GM21529 (cell line): ENCODE measurements around the gene LEMD1.

ENCODE experiments used
- ATAC-seq: cut with Tn5 transposase; IDR thresholded peaks from one replicate; pipeline ENCODE4 v1.9.1; 2021; ENCODE audit not compliant: unreplicated experiment

LEMD1 gene, protein sequence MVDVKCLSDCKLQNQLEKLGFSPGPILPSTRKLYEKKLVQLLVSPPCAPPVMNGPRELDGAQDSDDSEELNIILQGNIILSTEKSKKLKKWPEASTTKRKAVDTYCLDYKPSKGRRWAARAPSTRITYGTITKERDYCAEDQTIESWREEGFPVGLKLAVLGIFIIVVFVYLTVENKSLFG

DNA sequence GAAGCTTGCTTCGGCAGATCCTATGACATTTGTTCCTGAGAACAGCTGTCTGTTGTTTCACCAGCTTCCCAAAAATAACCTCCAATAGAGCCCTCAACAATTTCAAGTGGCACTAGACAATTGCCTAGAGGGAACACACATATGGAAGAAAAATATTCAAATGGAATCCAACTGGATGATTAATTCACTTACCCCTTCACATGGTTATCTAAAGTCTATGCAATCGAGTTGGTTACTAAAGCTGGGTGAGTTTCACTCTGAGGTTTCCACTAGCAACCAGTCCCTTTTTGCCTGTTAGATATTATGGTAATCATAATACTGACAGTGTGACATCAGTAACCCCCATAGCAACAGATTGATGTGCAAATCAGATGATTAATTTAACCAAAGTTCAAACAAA is at the start of gene LEMD1:
TSS of gene LEMD1 (minus strand) at position 259 of the 400 bp plus-strand sequence. CDS start 1,520 bp downstream, outside the sequence.
- no peak for ATAC-seq

DNA sequence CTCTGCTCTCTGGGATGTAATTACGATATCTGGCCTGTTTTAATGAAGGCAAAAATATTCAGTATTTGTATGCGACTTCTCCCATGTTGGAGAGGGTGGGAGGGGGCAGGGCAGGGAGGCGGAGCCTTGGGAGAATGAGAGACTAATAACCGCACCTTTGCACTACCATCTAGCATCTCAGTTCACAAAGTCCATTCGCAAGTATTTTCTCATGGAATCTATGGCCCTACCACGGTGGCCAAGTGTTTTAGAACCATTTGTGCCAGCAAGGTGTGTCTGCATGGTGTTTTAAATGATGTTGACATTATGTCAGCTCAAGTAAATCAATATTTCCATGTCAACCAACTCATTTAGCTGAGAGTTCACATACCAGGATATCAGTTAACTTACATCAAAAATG is 48.3 kb upstream of the LEMD1 start:
- ATAC-seq = no peak

DNA sequence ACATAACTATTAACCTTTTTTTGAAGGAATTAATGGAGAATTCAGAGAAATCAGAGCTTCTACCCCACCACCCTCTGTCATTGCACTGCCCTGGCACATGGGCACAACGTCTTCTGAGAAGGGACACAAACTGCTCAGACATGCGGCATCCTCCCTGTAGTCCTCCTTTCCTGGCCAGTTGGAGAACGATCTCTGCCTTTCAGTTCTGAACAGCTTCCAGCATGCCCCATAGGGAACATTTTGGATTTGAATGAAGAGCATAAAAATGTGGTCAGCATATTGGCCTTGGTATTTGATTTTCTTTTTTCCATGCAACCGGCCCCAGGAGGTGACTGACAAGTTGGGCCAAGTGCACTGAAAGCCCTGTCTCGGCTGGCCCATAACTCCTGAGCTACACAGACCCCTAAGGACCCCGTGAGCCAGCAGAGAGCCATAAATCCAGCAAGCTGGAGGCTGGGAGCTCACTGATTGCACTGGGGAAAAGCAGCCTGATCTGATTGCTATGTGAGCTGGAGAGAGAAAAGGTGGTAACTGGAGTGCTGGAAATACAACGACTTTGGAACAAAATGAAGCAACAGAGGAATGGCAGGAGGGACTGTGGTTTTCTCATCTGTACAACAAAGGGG is 44.9 kb upstream of the LEMD1 start:
- no peak for ATAC-seq

DNA sequence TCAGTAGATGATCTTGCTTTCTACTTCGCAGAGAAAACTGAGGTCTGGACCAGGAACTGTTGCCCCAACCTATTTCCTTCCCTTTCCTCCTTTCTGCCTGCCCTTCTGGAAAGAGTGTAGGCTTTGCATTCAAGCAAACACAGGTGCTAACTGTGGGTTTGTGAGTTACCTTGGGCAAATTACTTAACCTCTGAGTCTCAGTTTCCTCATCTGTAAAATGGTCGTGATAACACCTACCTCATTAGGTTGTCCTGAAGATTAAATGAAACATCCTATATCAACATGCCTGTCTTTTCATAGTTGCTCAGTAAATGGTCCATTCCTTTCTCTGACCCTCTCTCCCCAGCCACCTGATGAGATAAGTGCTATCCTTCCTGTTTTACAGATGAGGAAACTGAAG is 43.5 kb upstream of the LEMD1 start:
- ATAC-seq = no peak

DNA sequence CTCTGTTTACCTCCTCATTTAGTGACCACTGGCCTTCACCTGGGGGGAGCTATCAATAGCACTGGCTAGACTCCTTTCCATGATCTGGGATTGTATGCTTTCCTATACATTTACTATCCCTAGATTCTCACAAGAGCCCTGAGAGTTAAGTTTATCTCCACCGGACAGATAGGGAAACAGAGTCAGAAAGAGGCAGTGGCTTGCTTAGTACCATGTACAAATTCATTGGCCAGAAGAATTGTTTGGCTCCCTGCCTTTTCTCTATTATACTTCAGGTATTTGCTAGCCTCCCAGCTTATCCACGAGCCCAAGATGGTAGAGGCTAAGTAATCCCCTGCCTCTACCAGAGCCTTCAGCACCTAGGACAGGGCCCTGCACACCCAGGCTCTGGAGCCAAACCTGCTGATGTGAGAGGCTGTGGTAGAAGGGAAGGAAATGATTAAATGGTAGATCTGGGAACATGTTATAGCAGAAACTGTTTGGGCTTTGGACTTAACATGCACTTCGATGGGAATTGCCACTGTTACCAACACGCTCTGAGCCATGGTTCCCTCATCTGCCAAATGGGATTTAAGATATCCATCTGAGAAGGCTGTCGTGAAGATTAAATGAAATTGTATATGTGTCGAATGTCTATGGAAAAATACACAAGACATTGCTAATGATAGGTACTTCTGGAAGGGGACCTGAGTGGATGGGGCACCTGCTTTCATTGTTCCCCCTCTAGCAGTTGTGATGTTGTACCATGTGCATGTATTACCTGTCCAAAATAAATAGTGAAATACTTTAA is 37.1 kb upstream of the LEMD1 start:
- ATAC-seq = no peak

DNA sequence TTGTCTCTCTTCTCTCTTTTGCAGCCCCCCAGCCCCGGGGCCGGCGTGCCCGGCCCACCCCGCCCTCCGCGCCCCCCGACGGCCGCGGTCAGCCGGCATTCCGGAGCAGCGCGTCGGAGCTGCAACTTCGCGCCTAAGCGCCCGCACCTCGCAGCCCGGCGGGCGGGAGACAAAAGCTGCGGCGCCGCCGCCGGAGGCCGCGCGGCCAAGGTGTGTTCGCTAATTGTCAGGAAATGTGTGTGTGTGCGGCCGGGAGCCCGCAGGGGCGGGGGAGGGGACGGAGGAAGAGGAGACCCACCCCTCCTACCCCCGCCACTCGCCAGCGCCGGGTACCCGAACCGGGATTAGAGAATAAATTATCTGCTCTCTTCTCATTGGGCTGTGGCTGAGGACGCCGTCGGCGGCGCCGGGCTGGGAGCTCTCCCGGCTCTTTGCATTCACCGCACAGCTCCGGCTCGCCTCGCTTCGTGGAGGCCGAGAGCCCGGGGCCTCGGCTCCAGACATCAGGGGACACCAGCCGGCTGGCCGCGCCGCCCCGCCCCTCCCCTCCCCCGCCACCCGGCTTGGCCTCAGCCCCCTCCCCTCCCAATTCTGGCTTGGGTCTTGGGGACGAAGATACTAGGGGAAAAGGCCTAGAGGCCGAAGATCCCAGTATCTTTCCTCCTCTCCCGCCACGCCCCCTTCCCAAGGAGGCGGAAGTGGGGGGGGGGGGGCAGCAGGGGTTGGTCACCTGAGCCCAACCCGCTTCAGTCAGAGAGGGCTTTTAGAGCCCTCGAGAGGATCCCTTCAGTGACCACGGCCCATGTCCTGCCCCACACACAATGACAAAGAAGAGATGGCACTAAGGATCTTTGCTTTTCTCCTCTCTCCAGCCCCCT is 35.3 kb upstream of the LEMD1 start:
- no peak for ATAC-seq

DNA sequence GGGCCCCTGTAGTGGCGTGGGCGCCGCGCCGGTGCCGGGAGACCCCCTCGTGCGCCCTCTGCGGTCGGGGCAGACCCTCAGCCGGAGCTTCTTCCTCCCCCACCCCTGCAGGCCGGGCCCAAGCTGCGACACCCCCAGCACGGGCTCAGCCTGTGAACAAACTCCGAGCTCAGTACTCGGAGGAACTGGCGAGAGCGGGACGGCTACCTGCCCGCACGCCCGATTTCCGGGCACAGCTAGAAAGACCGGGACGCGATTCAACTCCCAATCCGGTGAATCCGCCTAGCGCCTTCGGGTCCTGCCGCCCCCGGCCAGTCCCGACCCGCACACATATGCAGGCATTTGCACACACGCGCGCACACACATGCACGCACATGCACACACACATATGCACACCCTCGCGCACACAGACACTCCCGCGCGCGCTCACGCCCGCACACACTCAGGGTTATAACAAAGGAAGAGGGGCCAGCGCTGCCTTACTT is 34.6 kb upstream of the LEMD1 start:
- ATAC-seq = no peak

DNA sequence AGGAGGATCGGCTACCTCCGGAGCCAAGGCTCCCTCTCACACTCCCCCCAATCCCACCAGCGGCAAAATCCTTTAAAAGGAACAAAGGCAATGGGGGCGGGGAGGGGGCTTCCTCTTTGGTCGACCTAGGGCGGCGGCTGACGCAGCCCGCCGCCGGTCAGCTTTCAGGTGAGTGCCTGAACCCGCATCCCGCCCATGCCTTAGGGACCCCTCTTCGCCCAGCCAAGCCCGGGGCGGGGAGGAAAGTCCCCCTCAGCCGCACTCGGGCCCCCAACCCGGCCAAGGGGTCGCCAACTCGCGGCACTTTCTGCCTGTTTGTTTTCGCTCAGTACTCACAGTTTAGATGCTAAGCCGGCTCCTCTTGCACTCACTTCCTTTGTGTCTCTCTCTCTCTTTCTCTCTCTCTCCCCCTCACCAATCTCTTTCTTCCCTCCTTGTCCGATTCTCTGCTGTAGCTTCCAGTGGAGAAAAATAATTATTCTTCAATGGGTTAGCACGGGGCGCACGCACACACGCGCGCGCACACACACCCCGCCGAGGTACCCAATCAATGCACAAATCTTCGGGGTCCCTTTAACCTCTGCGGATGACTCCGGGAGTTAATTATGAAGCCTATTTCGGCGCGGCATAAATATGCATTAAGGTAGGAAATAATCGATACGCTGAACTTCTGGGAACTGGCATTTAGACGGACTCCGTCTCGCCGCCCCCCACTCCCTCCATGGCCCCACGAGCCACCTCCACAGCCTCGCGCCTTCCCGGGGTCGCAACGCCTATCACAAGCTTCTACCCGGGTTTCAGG is 33.9 kb upstream of the LEMD1 start, which contains the start of gene BLACAT1:
TSS of gene BLACAT1 (minus strand) at position 465 of the 802 bp plus-strand sequence.
- no peak for ATAC-seq

DNA sequence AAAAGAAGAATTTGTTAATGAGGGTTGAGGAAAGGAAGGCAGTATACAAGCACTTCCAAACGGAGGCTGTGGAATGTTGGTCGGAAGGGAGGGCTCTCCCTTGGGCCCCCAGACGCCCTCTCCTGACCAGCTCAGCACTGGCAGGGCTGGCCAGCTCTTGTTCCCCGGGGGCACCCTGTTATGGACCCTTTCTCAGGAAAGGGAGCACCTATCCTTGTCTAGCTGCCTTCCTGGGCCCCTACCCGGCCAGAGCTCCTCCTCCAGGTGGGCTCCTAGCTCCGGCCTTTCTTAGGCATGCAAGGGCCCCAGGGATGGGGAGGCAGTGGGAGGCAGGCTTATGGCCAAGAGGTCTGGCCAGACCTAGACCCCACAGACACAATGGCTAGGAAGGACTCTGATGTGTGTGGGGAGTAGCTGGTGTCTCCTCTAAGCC is 33.1 kb upstream of the LEMD1 start:
- ATAC-seq = no peak

DNA sequence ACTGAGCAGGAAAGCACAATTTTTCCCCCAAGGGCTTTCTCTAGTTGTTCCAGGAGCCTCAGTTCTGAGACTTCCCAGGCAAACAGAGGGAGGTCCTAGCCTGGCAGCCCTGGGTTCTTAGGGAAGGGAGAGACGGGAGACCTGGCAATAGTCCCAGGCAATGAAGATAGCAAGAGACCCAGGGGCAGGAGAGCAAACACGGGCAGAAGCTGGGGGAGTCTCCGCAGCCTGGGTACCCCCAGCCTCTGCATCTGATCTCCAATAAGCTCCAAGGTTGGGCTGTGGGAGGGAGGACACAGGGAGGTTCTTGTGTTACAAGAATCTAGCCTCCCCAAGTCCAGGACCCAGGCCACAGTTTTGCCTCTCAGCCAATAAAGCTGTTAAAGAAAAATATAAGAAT is 31.6 kb upstream of the LEMD1 start:
- no peak for ATAC-seq

DNA sequence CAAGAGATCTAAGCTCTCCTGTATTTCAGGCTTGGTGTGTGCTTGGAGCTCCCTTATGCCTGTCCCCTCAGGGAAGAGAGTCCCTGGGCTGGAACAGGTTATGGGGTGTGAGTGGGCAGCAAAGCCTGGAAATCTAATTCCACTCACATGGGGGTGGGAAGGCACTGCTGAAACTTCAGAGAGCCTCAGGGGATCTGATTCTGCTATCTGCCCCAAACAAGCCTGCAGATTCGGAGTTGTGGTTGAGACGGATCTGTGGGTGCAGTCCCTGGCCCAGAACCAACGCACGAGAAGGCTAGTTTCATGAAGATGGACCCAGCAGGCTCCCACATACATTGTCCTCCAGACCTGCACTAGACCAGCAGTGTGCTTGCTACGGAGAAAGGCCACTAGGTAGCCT is 31.1 kb upstream of the LEMD1 start:
- ATAC-seq = no peak

DNA sequence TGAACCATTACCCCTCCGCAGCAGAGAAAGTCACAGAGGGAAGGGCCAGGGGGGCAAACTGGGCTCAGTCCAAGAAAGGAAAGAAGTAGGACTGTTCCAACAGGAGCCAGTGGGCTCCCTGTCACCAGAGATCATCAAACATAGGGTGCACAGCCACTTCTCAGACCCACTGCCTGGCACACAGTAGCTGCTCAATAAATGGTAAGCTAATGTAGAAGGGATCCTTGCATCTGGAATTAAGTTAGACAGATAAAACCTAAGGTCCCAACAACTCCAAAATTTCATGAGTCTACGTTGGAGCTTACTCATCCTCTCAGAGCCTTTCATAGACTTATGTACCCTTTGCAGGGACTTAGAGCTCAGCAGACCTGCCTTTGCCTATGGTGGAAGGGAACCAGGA is 30.5 kb upstream of the LEMD1 start:
- ATAC-seq = no peak

DNA sequence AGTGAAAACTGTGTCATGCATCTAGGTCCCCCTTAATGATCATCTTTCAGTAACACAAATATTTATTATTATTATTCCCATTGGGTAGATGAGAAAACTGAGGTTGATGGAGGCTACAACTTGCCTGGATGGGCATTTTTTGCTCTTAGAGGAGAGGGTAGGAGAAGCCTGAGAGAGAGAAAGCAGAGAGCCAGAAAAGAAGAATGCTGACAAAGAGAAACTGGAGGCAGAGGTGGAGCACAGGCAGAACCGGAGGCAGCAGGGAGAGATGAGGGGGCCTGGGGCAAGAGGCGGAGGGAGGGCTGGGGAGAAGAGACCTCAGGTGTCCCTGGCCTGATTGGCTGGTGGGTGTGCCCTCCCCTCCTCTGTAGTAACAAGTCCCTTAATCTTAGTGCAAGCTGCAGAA is 29.9 kb upstream of the LEMD1 start:
- no peak for ATAC-seq

DNA sequence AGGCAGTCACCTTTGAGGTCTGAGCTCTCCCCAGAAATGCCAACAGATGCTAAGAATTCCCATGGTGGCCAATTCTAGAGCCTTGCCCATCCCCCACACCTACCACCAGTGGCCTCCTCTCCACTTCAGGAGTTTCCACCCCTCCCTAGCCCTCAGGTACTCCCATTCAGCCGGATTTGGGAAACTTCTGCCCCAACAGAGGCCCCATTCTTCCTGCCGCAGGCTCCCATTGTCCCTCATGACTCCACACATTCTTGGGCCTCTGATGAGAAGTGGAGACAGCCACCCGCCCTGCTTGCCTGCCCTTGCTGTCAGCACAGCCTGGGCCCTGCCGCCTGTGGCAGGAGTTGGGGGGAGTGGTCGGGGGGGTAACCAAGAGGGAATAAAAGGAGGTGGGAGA is 29.3 kb upstream of the LEMD1 start:
- no peak for ATAC-seq

DNA sequence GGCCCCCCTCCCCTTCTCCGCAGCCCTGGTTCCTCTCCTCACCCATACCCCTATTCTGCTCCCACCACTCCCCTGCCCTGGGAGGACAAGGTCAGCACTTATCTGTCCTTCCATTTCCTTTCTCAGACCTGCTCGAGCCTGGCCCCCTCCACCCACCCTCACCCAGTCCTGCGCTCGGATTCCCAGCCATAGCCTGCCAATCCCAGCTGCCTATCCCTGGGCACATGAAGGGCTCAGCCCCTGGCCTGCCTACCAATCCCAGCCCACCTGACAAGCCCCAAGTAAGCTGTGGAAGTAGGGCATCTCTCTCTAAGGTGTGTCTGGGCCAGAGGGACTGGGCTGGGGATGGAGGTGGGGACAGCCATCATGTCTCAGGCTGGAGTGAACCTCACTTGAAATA is 28.6 kb upstream of the LEMD1 start:
- ATAC-seq = no peak

DNA sequence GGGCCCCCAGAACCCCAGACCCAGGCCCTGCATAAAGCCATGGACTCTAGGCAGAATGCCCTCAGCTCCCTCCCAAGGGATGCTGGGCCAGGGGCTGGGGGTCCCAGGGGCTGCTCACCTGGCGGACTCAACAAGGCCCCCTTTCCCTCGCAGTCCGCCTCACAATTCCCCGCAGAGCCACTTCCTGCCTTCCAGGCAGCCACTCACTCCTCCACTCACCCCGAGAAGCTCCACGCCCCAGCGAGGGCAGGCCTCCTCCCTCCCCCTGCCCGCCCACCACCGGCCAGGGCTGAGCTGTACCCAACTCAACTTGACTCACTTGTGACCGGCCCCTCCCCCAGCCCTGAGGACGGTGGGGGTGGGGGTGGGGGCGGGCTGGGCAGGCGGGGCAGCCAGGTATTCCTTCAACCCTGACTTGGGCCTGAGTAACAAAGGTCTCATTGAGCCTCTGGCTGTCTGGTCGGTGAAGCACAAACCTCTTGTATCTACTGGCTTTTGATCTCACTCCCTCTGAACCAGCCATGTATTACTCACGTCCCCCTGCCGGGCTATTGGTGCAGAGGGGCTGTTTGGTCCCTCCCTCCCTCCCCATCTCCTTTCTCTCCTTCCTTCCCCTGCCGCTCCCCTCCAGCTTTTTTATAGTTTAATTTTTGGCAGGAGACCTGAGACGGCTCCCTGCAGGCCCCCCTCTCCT is 28.0 kb upstream of the LEMD1 start:
- ATAC-seq = no peak

DNA sequence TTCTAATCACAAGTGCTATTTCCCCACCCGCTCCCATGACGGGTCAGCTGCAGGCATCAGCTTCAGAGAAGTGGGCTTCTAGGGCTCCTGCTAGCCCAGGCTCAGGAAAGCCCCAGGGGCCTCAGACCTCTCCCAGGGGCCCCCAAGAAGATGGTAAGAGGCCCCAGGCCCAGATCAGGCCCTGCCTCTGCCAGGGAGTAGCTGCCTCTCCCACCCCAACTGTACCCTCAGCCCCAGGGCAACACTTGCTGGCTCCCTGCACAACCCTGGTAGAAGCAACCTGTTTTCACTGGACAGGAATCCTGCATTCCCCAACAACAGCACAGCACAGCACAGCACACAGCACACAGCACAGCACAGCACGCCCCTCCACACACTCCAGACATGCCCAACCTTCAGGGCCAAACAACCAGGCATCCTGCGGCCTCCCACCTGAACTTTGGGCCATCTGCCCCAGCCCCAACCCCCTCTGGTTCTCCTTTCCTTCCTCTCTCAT is 27.4 kb upstream of the LEMD1 start:
- no peak for ATAC-seq

DNA sequence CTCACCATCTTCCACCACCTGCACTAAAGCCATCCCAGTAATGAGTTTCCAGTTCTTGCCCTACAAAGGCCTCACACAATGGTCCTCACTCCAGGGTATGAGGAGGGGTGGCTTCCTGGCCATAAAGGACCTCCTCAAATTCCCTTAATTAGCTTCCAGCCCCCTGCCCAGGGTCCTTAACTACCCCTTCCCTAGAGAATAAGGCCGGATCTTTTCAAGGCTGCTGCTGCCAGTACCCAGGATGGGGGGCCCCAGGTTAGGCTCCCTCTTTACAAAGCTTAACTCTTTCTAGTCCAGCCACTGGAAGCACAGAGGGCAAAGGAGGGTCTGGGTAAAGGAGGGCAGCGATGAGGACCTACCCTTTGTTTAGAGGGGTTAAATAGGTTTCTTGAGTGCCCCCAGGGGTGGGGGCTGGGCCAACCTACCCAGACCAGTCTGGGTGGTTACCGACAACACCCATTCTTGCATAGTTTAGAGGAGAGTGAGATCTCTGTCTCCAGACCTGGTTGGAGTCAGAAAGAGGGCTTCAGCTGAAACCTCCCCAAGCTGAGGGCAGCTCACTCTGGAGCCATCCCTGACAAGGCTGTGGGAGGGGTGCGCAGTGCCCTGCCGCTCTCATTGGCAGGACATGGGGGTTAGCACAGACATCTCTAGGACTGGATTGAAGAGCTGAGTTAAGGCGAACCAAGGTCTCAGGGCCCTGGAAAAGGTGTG is 26.8 kb upstream of the LEMD1 start:
- no peak for ATAC-seq
